ENCODE measurements around the gene VAV1. TPM values are rescaled to one million over a fixed set of nuclear protein-coding genes. Genes with fewer than 3 reads are reported as not detected.

VAV1 gene
- total and polyA plus RNA-seq, 2 of the 13 experiments (the other 11 are each of a cell fraction or from before 2014, with no cell fraction given) = not detected

- 0 out of 2 replicates have a peak, but pooled peaks have one; percentile 26 for TF ChIP-seq ZNF280D (CRISPR knock-in tag; IDR thresholded peaks at IDR 0.05)
- TF ChIP-seq PITX1 (CRISPR knock-in tag; IDR thresholded peaks at IDR 0.05) = 0 out of 2 replicates have a peak, but pooled peaks have one; percentile 42
- TF ChIP-seq ELK4 (CRISPR knock-in tag; IDR thresholded peaks at IDR 0.05; ENCODE audit: borderline replicate concordance) = no peak
- no peak for TF ChIP-seq ZUFSP (CRISPR knock-in tag; IDR thresholded peaks at IDR 0.05; ENCODE audit: borderline replicate concordance)
- TF ChIP-seq PAWR (CRISPR knock-in tag; IDR thresholded peaks at IDR 0.05; ENCODE audit: borderline replicate concordance) = no peak
- TF ChIP-seq SRY (CRISPR knock-in tag; IDR thresholded peaks at IDR 0.05) = no peak
- TF ChIP-seq ZNF296 (CRISPR knock-in tag; conservative IDR thresholded peaks at IDR 0.05) = no peak
- TF ChIP-seq ZNF598 (CRISPR knock-in tag; IDR thresholded peaks at IDR 0.05; ENCODE audit: borderline replicate concordance) = no peak
- TF ChIP-seq ZNF619 (CRISPR knock-in tag; IDR thresholded peaks at IDR 0.05) = no peak
- peak; percentile 39; the same call in 1 of the 2 replicates for TF ChIP-seq FOXO1 (CRISPR knock-in tag; IDR thresholded peaks at IDR 0.05)
- TF ChIP-seq ZNF430 (CRISPR knock-in tag; IDR thresholded peaks at IDR 0.05) = 0 out of 2 replicates have a peak, but pooled peaks have one; percentile 40
- TF ChIP-seq NCOA2 (CRISPR knock-in tag; IDR thresholded peaks at IDR 0.05) = peak; percentile 39; the same call in 1 of the 2 replicates
- no peak for TF ChIP-seq ZNF792 (CRISPR knock-in tag; IDR thresholded peaks at IDR 0.05)
These were observed 36.2 kb upstream of the VAV1 start (continued) for GRCh38 chr19:6736169-6736916.
